ENCODE data around the gene TTC22. TPM values are rescaled to one million over a fixed set of nuclear protein-coding genes. Genes with fewer than 3 reads are reported as not detected.
"Not testable (repeated sequence)": the region's sequence is repeated elsewhere in the genome, so short reads cannot be mapped to it uniquely, and the experiment has no call there.

TTC22 gene
- total RNA-seq, 1 donor, result 1.9 TPM

GRCh38 chr1:54788459-54788858, 12.7 kb downstream of the TTC22 start:
- Histone ChIP-seq H3K9me3 (ENCODE audit: low read depth, low read length) (no peaks in the 10 kb centered on the region), H3K4me1 (ENCODE audit: insufficient read depth, low read length) (no peaks in the 10 kb centered on the region), H3K27me3 (ENCODE audit: insufficient read depth, low read length) (no peaks in the 10 kb centered on the region), H3K4me3 (ENCODE audit: low read length) (no peak overlapping the region)

- Histone ChIP-seq H3K4me1 (ENCODE audit: insufficient read depth, low read length) (no peaks in the 10 kb centered on the region), H3K9me3 (ENCODE audit: low read depth, low read length) (no peaks in the 10 kb centered on the region), H3K4me3 (ENCODE audit: low read length) (no peak overlapping the region)
These were observed 13.5 kb downstream of the TTC22 start for GRCh38 chr1:54787604-54788003.

GRCh38 chr1:54786778-54787177, 14.3 kb downstream of the TTC22 start:
- Histone ChIP-seq H3K9me3 (ENCODE audit: low read depth, low read length) (no peaks in the 10 kb centered on the region), H3K4me1 (ENCODE audit: insufficient read depth, low read length) (no peaks in the 10 kb centered on the region), H3K27me3 (ENCODE audit: insufficient read depth, low read length) (no peaks in the 10 kb centered on the region), H3K4me3 (ENCODE audit: low read length) (no peak overlapping the region)

More at GRCh38 chr1:54787604-54788003, 13.5 kb downstream of the TTC22 start:
- no peaks in the 10 kb centered on the region for H3K27me3 ChIP-seq (ENCODE audit: insufficient read depth, low read length)

GRCh38 chr1:54784066-54784465, 17.1 kb downstream of the TTC22 start:
- Histone ChIP-seq H3K27me3 (ENCODE audit: insufficient read depth, low read length) (no peaks in the 10 kb centered on the region), H3K4me3 (ENCODE audit: low read length) (no peak overlapping the region), H3K9me3 (ENCODE audit: low read depth, low read length) (no peaks in the 10 kb centered on the region), H3K4me1 (ENCODE audit: insufficient read depth, low read length) (no peaks in the 10 kb centered on the region)

- Histone ChIP-seq H3K4me1 (ENCODE audit: insufficient read depth, low read length) (no peaks in the 10 kb centered on the region), H3K9me3 (ENCODE audit: low read depth, low read length) (no peaks in the 10 kb centered on the region), H3K4me3 (ENCODE audit: low read length) (no peak overlapping the region), H3K27me3 (ENCODE audit: insufficient read depth, low read length) (no peaks in the 10 kb centered on the region)
These were observed 18.5 kb downstream of the TTC22 start for GRCh38 chr1:54782588-54782987.

- no peaks in the 10 kb centered on the region for H3K9me3 ChIP-seq (ENCODE audit: low read depth, low read length)
- H3K4me1 ChIP-seq (ENCODE audit: insufficient read depth, low read length), result no peaks in the 10 kb centered on the region
- H3K4me3 ChIP-seq (ENCODE audit: low read length), result no peak overlapping the region
- no peaks in the 10 kb centered on the region for H3K27me3 ChIP-seq (ENCODE audit: insufficient read depth, low read length)
These were observed 19.0 kb downstream of the TTC22 start for GRCh38 chr1:54782156-54782555.

- Histone ChIP-seq H3K4me3 (ENCODE audit: low read length) (no peak overlapping the region), H3K4me1 (ENCODE audit: insufficient read depth, low read length) (no peaks in the 10 kb centered on the region), H3K27me3 (ENCODE audit: insufficient read depth, low read length) (no peaks in the 10 kb centered on the region), H3K9me3 (ENCODE audit: low read depth, low read length) (no peaks in the 10 kb centered on the region)
These were observed 19.9 kb downstream of the TTC22 start for GRCh38 chr1:54781023-54781723.

- Histone ChIP-seq H3K4me1 (ENCODE audit: insufficient read depth, low read length) (no peaks in the 10 kb centered on the region), H3K27me3 (ENCODE audit: insufficient read depth, low read length) (no peaks in the 10 kb centered on the region), H3K9me3 (ENCODE audit: low read depth, low read length) (no peaks in the 10 kb centered on the region), H3K4me3 (ENCODE audit: low read length) (no peak overlapping the region)
These were observed 23.7 kb downstream of the TTC22 start for GRCh38 chr1:54777431-54777830.

- Histone ChIP-seq H3K4me3 (ENCODE audit: low read length) (no peak overlapping the region), H3K27me3 (ENCODE audit: insufficient read depth, low read length) (no peaks in the 10 kb centered on the region), H3K9me3 (ENCODE audit: low read depth, low read length) (no peaks in the 10 kb centered on the region), H3K4me1 (ENCODE audit: insufficient read depth, low read length) (no peaks in the 10 kb centered on the region)
These were observed 24.1 kb downstream of the TTC22 start for GRCh38 chr1:54777011-54777410.

GRCh38 chr1:54775828-54776721, 25.0 kb downstream of the TTC22 start:
- H3K27me3 ChIP-seq (ENCODE audit: insufficient read depth, low read length); H3K4me1 ChIP-seq (ENCODE audit: insufficient read depth, low read length); H3K4me3 ChIP-seq (ENCODE audit: low read length); H3K9me3 ChIP-seq (ENCODE audit: low read depth, low read length): not testable (repeated sequence)

- Histone ChIP-seq H3K4me3 (ENCODE audit: low read length) (no peak overlapping the region), H3K4me1 (ENCODE audit: insufficient read depth, low read length) (no peaks in the 10 kb centered on the region), H3K9me3 (ENCODE audit: low read depth, low read length) (no peaks in the 10 kb centered on the region), H3K27me3 (ENCODE audit: insufficient read depth, low read length) (no peaks in the 10 kb centered on the region)
These were observed 26.2 kb downstream of the TTC22 start for GRCh38 chr1:54774820-54775498.

GRCh38 chr1:54772951-54773350, 28.2 kb downstream of the TTC22 start:
- H3K4me1 ChIP-seq (ENCODE audit: insufficient read depth, low read length), result no peaks in the 10 kb centered on the region
- no peak overlapping the region for H3K4me3 ChIP-seq (ENCODE audit: low read length)
- H3K9me3 ChIP-seq (ENCODE audit: low read depth, low read length), result no peaks in the 10 kb centered on the region
- H3K27me3 ChIP-seq (ENCODE audit: insufficient read depth, low read length), result no peaks in the 10 kb centered on the region

GRCh38 chr1:54768093-54768492, 33.0 kb downstream of the TTC22 start:
- H3K27me3 ChIP-seq (ENCODE audit: insufficient read depth, low read length), result no peaks in the 10 kb centered on the region
- H3K9me3 ChIP-seq (ENCODE audit: low read depth, low read length), result no peaks in the 10 kb centered on the region
- no peak overlapping the region for H3K4me3 ChIP-seq (ENCODE audit: low read length)
- H3K4me1 ChIP-seq (ENCODE audit: insufficient read depth, low read length), result peaks cover 14% of the 10 kb centered on the region

GRCh38 chr1:54767526-54767925, 33.6 kb downstream of the TTC22 start:
- no peak overlapping the region for H3K4me3 ChIP-seq (ENCODE audit: low read length)
- H3K9me3 ChIP-seq (ENCODE audit: low read depth, low read length), result no peaks in the 10 kb centered on the region
- H3K27me3 ChIP-seq (ENCODE audit: insufficient read depth, low read length), result no peaks in the 10 kb centered on the region
- peaks cover 14% of the 10 kb centered on the region for H3K4me1 ChIP-seq (ENCODE audit: insufficient read depth, low read length)

GRCh38 chr1:54766726-54767125, 34.4 kb downstream of the TTC22 start:
- Histone ChIP-seq H3K27me3 (ENCODE audit: insufficient read depth, low read length) (no peaks in the 10 kb centered on the region), H3K9me3 (ENCODE audit: low read depth, low read length) (no peaks in the 10 kb centered on the region), H3K4me1 (ENCODE audit: insufficient read depth, low read length) (peaks cover 14% of the 10 kb centered on the region), H3K4me3 (ENCODE audit: low read length) (no peak overlapping the region)
